ENCODE measurements around the gene ABL1. TPM values are rescaled to one million over a fixed set of nuclear protein-coding genes. Genes with fewer than 3 reads are reported as not detected.

ABL1 gene
- total RNA-seq, 1 donor = 21.5 TPM

- DNase-seq (ENCODE audit: low read depth in 2 of 3, low spot score in 2 of 3) = no peak
Measured at GRCh38 chr9:130927995-130928900, 93.2 kb downstream of the ABL1 start.

GRCh38 chr9:130929571-130930038 is 94.6 kb downstream of the ABL1 start:
- no peak for DNase-seq (ENCODE audit: low read depth in 2 of 3, low spot score in 2 of 3)

GRCh38 chr9:130930132-130930803 is 95.2 kb downstream of the ABL1 start:
- DNase-seq (ENCODE audit: low read depth in 2 of 3, low spot score in 2 of 3) = no peak

GRCh38 chr9:130930804-130931349 is 95.8 kb downstream of the ABL1 start:
- DNase-seq (ENCODE audit: low read depth in 2 of 3, low spot score in 2 of 3) = no peak

- DNase-seq (ENCODE audit: low read depth in 2 of 3, low spot score in 2 of 3) = no peak
Measured at GRCh38 chr9:130931508-130932254, 96.6 kb downstream of the ABL1 start.

GRCh38 chr9:130932255-130933079 is 97.4 kb downstream of the ABL1 start:
- DNase-seq (ENCODE audit: low read depth in 2 of 3, low spot score in 2 of 3) = no peak

- no peak for DNase-seq (ENCODE audit: low read depth in 2 of 3, low spot score in 2 of 3)
Measured at GRCh38 chr9:130933114-130934046, 98.3 kb downstream of the ABL1 start.

GRCh38 chr9:130934246-130934645 is 99.2 kb downstream of the ABL1 start:
- DNase-seq (ENCODE audit: low read depth in 2 of 3, low spot score in 2 of 3) = no peak

- DNase-seq (ENCODE audit: low read depth in 2 of 3, low spot score in 2 of 3) = no peak
Measured at GRCh38 chr9:130934702-130935647, 99.9 kb downstream of the ABL1 start.

GRCh38 chr9:130935648-130936271 is 100.7 kb downstream of the ABL1 start:
- no peak for DNase-seq (ENCODE audit: low read depth in 2 of 3, low spot score in 2 of 3)

- DNase-seq (ENCODE audit: low read depth in 2 of 3, low spot score in 2 of 3) = no peak
Measured at GRCh38 chr9:130936285-130937117, 101.4 kb downstream of the ABL1 start.

Other genes with a start within 250 kb of the ABL1 start
- not detected for gene PRDM12, start 170.7 kb upstream of the ABL1 start, total RNA-seq
- 33.4 TPM for gene EXOSC2, start 141.5 kb upstream of the ABL1 start, total RNA-seq
- gene QRFP, start 61.6 kb downstream of the ABL1 start, total RNA-seq = under 0.01 TPM
- gene FIBCD1, start 104.0 kb downstream of the ABL1 start, total RNA-seq = not detected
- under 0.01 TPM for gene LAMC3, start 173.9 kb downstream of the ABL1 start, total RNA-seq